Natural killer cell treated with Interleukin-12 subunit alpha and Interleukin-12 subunit beta and Interleukin-15 and Interleukin-18, amount 100 ng/mL, for 72 hours (primary cell): ENCODE measurements around the gene FBN1. TPM values are rescaled to one million over a fixed set of nuclear protein-coding genes. Genes with fewer than 3 reads are reported as not detected.

Experiments
- ATAC-seq, 2 donors: fragments of 150-1000 bp; cut with Tn5 transposase in 1 of 2; sonication (Bioruptor Pico), chemical (Tn5 transposase) in 1 of 2; 2 replicates each; pipeline ENCODE4 v1.10.0; 2021
- DNase-seq: peaks from one replicate; pipeline ENCODE4 v3.0.0; 2022; ENCODE audit warnings: low spot score
- H3K27ac Mint-ChIP-seq, 2 donors: 1 replicate in 1 of 2; 2 replicates in 1 of 2; pipeline ENCODE4 v1.8.0; 2022; ENCODE audit warnings: mixed read lengths in 2 of 2, mild to moderate bottlenecking in 1 of 2, moderate library complexity in 1 of 2
- H3K27me3 Mint-ChIP-seq, 2 donors: 1 replicate in 1 of 2; 2 replicates in 1 of 2; pipeline ENCODE4 v1.8.0; 2022; ENCODE audit warnings: mixed read lengths in 2 of 2
- H3K36me3 Mint-ChIP-seq: one replicate; pipeline ENCODE4 v1.8.0; 2022; ENCODE audit warnings: mixed read lengths
- H3K4me1 Mint-ChIP-seq, 2 donors: 1 replicate in 1 of 2; 2 replicates in 1 of 2; pipeline ENCODE4 v1.8.0; 2022; ENCODE audit warnings: low read depth in 2 of 2, mixed read lengths in 2 of 2, mild to moderate bottlenecking in 1 of 2
- H3K4me3 Mint-ChIP-seq: one replicate; pipeline ENCODE4 v1.8.0; 2022; ENCODE audit warnings: mixed read lengths
- H3K9me3 Mint-ChIP-seq: 2 replicates; pipeline ENCODE4 v1.8.0; 2022; ENCODE audit warnings: mixed read lengths
- total RNA-seq, 2 donors: library from RNA; stranded (reverse); gene quantifications; one replicate each; pipeline ENCODE4 v1.2.3, GENCODE V29; 2022

FBN1 gene
- total RNA-seq, 2 donors from 2014 or later, result 0.29 to 0.59 TPM

DNA sequence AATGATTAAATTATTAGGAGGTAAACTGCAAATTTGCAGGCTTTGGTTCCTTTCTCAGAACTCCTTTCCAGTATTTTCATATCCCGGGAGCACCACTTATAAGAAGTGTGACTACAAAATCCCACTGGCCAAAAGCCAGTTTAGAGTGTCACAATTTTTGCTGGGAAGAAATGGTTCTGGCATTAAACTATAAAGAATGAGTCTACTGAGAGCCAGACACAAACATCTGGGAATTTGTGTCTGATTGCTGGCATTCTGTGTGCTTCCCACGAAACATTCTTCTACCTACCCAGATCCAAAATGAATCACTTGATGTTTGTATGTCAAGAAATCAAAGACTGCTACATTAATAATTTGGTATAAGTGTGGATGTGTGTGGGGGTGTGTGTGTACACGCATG is 231.5 kb downstream of the FBN1 start:
- Mint-ChIP-seq H3K4me3 (no peak overlapping the region), H3K36me3 (no peaks in the 10 kb centered on the region), H3K27me3 (peaks cover 0 to 9% of the 10 kb centered on the region in 2 donors), H3K27ac (no peak overlapping the region), H3K4me1 (no peaks in the 10 kb centered on the region), H3K9me3 (no peaks in the 10 kb centered on the region)
- ATAC-seq, result no peak
- DNase-seq, result no peak

- DNase-seq, result no peak
- Mint-ChIP-seq H3K9me3 (no peaks in the 10 kb centered on the region), H3K4me3 (no peak overlapping the region), H3K27ac (no peak overlapping the region), H3K4me1 (no peaks in the 10 kb centered on the region), H3K27me3 (peaks cover 0 to 9% of the 10 kb centered on the region in 2 donors), H3K36me3 (no peaks in the 10 kb centered on the region)
- no peak for ATAC-seq
Measured at GRCh38 chr15:48413304-48413703, 232.2 kb downstream of the FBN1 start.

- no peak overlapping the region for H3K4me3 Mint-ChIP-seq
- H3K27me3 Mint-ChIP-seq, result no peaks in the 10 kb centered on the region
- H3K9me3 Mint-ChIP-seq, result no peaks in the 10 kb centered on the region
- no peaks in the 10 kb centered on the region for H3K36me3 Mint-ChIP-seq
- no peaks in the 10 kb centered on the region for H3K4me1 Mint-ChIP-seq
- DNase-seq, result no peak
- ATAC-seq, result no peak
- no peak overlapping the region for H3K27ac Mint-ChIP-seq
Measured at GRCh38 chr15:48411971-48412591, 233.4 kb downstream of the FBN1 start.

GRCh38 chr15:48409623-48410022 is 235.9 kb downstream of the FBN1 start:
- H3K27me3 Mint-ChIP-seq, result no peaks in the 10 kb centered on the region
- no peaks in the 10 kb centered on the region for H3K36me3 Mint-ChIP-seq
- no peak for DNase-seq
- no peak overlapping the region for H3K27ac Mint-ChIP-seq
- ATAC-seq, result no peak
- H3K4me1 Mint-ChIP-seq, result peaks cover 0 to 3% of the 10 kb centered on the region in 2 donors
- H3K9me3 Mint-ChIP-seq, result no peaks in the 10 kb centered on the region
- H3K4me3 Mint-ChIP-seq, result no peak overlapping the region

DNA sequence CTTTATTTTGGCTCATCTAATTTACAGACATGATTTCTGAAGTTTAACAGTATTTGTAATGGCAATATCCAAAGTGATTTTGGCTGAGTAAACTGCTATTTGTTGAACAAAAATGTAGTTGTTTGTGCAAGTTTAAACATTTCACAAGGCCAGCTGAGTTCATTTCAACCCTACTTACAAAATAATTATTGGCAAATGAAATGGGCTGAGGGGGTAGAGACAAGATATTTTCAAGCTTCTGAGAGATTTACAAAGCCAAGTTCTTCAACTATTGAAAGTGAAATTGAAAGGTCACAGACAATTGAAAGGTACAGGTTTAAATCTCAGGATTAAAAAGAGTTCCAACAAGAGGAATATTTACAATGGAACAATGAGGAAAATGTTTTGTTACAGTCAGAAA is 237.2 kb downstream of the FBN1 start:
- Mint-ChIP-seq H3K4me3 (no peak overlapping the region), H3K36me3 (no peaks in the 10 kb centered on the region), H3K9me3 (no peaks in the 10 kb centered on the region), H3K27ac (no peak overlapping the region), H3K27me3 (no peaks in the 10 kb centered on the region), H3K4me1 (peaks cover 0 to 3% of the 10 kb centered on the region in 2 donors)
- ATAC-seq (no peak), DNase-seq (no peak)

- peaks cover 0 to 3% of the 10 kb centered on the region in 2 donors for H3K4me1 Mint-ChIP-seq
- H3K27me3 Mint-ChIP-seq, result no peaks in the 10 kb centered on the region
- H3K4me3 Mint-ChIP-seq, result no peak overlapping the region
- no peaks in the 10 kb centered on the region for H3K9me3 Mint-ChIP-seq
- DNase-seq (no peak), ATAC-seq (no peak)
- H3K36me3 Mint-ChIP-seq, result no peaks in the 10 kb centered on the region
- H3K27ac Mint-ChIP-seq, result no peak overlapping the region
Measured at GRCh38 chr15:48407646-48408045, 237.9 kb downstream of the FBN1 start.

DNA sequence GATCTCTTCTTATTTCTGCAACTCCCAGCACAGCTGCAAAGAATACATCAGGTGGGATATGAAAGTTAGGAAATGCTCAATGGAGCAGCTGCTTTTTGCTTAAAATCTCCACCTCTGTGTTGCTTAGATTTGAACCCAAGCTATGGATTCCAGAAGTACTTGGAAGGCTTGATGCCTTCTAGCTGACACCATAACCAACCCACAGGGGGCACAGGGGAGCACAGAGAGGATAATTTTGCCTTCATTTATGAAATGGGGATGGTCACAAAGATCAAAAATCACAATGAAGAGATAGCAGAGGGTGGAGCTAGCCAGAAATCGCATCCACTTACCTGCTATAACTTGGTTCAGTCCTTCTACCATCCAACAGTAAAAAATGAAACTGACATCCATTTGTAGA is 238.6 kb downstream of the FBN1 start:
- Mint-ChIP-seq H3K27me3 (no peaks in the 10 kb centered on the region), H3K4me3 (no peak overlapping the region), H3K36me3 (no peaks in the 10 kb centered on the region), H3K4me1 (peaks cover 0 to 3% of the 10 kb centered on the region in 2 donors), H3K27ac (no peak overlapping the region), H3K9me3 (no peaks in the 10 kb centered on the region)
- ATAC-seq (no peak), DNase-seq (no peak)

GRCh38 chr15:48406266-48406891 is 239.1 kb downstream of the FBN1 start:
- Mint-ChIP-seq H3K27me3 (no peaks in the 10 kb centered on the region), H3K27ac (no peak overlapping the region), H3K4me1 (peaks cover 0 to 3% of the 10 kb centered on the region in 2 donors), H3K9me3 (no peaks in the 10 kb centered on the region), H3K36me3 (no peaks in the 10 kb centered on the region), H3K4me3 (no peak overlapping the region)
- no peak for DNase-seq
- no peak for ATAC-seq

DNA sequence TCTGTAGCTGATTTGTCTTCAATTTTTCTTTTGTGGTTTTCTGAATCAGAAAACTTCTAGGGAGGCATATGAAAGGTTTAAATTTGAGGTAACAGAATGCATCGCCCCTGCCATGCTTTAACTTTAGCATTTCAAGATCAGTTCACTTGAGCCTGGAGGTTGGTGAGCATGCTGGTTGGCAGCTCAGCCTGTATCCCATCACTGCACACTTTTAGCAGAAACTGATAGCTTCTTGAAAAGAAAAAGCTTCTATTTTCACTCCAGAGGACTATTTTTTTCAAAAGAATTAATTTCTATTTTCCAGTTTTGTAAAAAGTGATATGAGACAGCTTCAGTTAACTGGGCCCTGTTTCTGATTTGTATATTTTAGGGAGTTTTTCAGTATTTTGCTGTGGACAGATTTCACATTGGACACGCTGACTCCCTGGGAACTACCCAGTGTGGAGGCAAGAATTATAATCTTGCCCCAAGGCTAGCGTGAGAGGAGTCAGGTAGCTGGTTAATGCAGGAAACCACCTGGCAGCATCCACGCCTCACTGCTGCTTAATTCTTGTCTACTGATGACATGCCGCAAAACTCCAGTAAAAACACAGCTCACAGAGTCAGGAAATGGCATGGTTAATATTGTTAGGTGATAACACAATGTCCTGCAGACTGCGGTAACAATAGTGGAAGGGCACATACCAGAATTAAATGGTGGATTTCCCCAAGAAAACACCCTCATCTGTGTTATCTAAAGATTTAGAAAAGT is 242.9 kb downstream of the FBN1 start:
- no peaks in the 10 kb centered on the region for H3K36me3 Mint-ChIP-seq
- DNase-seq (no peak), ATAC-seq (no peak)
- H3K4me1 Mint-ChIP-seq, result peaks cover 0 to 3% of the 10 kb centered on the region in 2 donors
- H3K27me3 Mint-ChIP-seq, result peaks cover 0 to 8% of the 10 kb centered on the region in 2 donors
- no peak overlapping the region for H3K27ac Mint-ChIP-seq
- no peaks in the 10 kb centered on the region for H3K9me3 Mint-ChIP-seq
- H3K4me3 Mint-ChIP-seq, result no peak overlapping the region

DNA sequence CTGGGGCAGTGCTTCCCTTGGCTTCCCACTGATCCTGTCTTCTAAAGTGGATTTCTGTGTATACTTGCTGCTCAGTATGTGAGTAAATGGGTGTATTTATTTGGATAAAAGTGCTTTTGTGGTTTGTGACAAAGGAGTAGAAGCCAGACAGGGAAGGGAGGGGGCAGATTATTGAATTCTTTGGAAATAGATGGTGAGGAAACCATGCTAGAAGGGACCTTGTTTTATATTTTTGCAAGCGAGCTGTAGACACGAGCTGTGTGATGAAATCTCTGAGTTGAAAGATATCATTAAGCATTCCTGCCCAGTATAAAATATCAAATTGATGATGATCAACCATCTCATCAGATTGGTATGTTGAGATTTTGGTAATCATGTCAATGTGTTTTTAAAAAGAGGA is 245.4 kb downstream of the FBN1 start:
- ATAC-seq (no peak), DNase-seq (no peak)
- Mint-ChIP-seq H3K36me3 (no peaks in the 10 kb centered on the region), H3K4me3 (no peak overlapping the region), H3K27me3 (peaks cover 0 to 8% of the 10 kb centered on the region in 2 donors), H3K4me1 (no peaks in the 10 kb centered on the region), H3K27ac (no peak overlapping the region), H3K9me3 (no peaks in the 10 kb centered on the region)

DNA sequence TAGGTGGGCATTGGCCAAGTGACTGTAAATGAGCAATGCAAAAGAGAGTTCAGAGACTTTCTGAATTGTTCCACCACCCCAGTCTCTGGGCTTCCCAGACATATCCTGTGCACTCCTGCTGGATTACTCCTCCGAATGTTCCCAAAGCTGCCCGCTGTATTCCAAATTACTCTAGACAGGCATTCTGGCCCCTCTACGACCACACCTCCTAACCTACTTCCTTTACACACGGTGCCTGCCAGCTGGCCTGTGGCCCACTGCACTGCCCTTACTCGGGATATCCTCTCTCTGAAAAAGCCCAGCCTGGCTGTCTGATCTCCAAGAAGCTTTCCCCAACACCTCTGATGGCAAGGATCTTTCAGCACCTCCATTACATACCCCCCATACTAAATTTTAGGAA is 247.7 kb downstream of the FBN1 start:
- Mint-ChIP-seq H3K9me3 (no peaks in the 10 kb centered on the region), H3K27me3 (peaks cover under 1 to 10% of the 10 kb centered on the region in 2 donors), H3K36me3 (no peaks in the 10 kb centered on the region), H3K4me1 (no peaks in the 10 kb centered on the region), H3K4me3 (no peak overlapping the region), H3K27ac (no peak overlapping the region)
- DNase-seq, result no peak
- no peak for ATAC-seq

- Mint-ChIP-seq H3K9me3 (no peaks in the 10 kb centered on the region), H3K4me1 (no peaks in the 10 kb centered on the region), H3K4me3 (no peak overlapping the region), H3K27ac (no peak overlapping the region), H3K27me3 (peaks cover 4 to 18% of the 10 kb centered on the region in 2 donors), H3K36me3 (no peaks in the 10 kb centered on the region)
- ATAC-seq (peak; percentile 32 to 36), DNase-seq (no peak)
Measured at GRCh38 chr15:48396020-48396419, 249.5 kb downstream of the FBN1 start.

GRCh38 chr15:48395521-48396011 is 249.9 kb downstream of the FBN1 start:
- H3K27me3 Mint-ChIP-seq, result peaks cover 4 to 18% of the 10 kb centered on the region in 2 donors
- no peak overlapping the region for H3K27ac Mint-ChIP-seq

GRCh38 chr15:48394970-48395369 is 250.5 kb downstream of the FBN1 start:
- no peak overlapping the region for H3K27ac Mint-ChIP-seq
- H3K36me3 Mint-ChIP-seq, result no peaks in the 10 kb centered on the region
- no peak for ATAC-seq
- H3K4me1 Mint-ChIP-seq, result no peaks in the 10 kb centered on the region
- H3K9me3 Mint-ChIP-seq, result no peaks in the 10 kb centered on the region
- peaks cover 4 to 18% of the 10 kb centered on the region in 2 donors for H3K27me3 Mint-ChIP-seq
- no peak overlapping the region for H3K4me3 Mint-ChIP-seq
- no peak for DNase-seq

More at GRCh38 chr15:48395521-48396011, 249.9 kb downstream of the FBN1 start:
- Mint-ChIP-seq H3K4me1 (no peaks in the 10 kb centered on the region), H3K36me3 (no peaks in the 10 kb centered on the region), H3K4me3 (no peak overlapping the region), H3K9me3 (no peaks in the 10 kb centered on the region)
- ATAC-seq, result peak in 1 of 2 donors; percentile 50
- no peak for DNase-seq
